Adrenal gland (tissue), 5 donors: ENCODE results near the gene BCL2L11.

Experiments used
- CTCF ChIP-seq, 6 experiments: fragments of 450-650 bp in 4 of 6; fragments of 200-600 bp in 2 of 6; sonication (generic) in 1 of 6; IDR thresholded peaks; 1 replicate in 5 of 6; 2 replicates in 1 of 6; pipeline versions ENCODE4 v1.5.1 to v1.8.0; 2016 to 2021; ENCODE audit warnings: antibody characterized with exemption in 6 of 6, mild to moderate bottlenecking in 2 of 6, moderate library complexity in 1 of 6
- POLR2A ChIP-seq, 2 donors: fragments of 450-650 bp; IDR thresholded peaks; one replicate each; pipeline ENCODE4 v1.6.1; 2017; ENCODE audit warnings: antibody characterized with exemption in 2 of 2, mild to moderate bottlenecking in 2 of 2, moderate library complexity in 1 of 2
- donor health status: DM: no; HTN: no; CAD: no.

GRCh38 chr2:111178296-111178695 is 57.6 kb downstream of the BCL2L11 start:
- no peak for TF ChIP-seq CTCF (IDR thresholded peaks at IDR 0.05)
- no peak for TF ChIP-seq POLR2A (IDR thresholded peaks at IDR 0.05)
